Activated CD4-positive, alpha-beta T cell treated with anti-CD3 and anti-CD28 coated beads, Interleukin-2, Interleukin-6, amounts not matched to agents 100 ng/mL and 50 ng/mL, durations not matched to agents 16 hours and 8 hours (primary cell): Measurements from ENCODE around the gene G6PC3.
"Not testable (repeated sequence)": the region's sequence is repeated elsewhere in the genome, so short reads cannot be mapped to it uniquely, and the experiment has no call there.

ENCODE experiments used
- DNase-seq: peaks from one replicate; pipeline ENCODE4 v3.0.0-alpha.2; 2020

The G6PC3 gene

DNA sequence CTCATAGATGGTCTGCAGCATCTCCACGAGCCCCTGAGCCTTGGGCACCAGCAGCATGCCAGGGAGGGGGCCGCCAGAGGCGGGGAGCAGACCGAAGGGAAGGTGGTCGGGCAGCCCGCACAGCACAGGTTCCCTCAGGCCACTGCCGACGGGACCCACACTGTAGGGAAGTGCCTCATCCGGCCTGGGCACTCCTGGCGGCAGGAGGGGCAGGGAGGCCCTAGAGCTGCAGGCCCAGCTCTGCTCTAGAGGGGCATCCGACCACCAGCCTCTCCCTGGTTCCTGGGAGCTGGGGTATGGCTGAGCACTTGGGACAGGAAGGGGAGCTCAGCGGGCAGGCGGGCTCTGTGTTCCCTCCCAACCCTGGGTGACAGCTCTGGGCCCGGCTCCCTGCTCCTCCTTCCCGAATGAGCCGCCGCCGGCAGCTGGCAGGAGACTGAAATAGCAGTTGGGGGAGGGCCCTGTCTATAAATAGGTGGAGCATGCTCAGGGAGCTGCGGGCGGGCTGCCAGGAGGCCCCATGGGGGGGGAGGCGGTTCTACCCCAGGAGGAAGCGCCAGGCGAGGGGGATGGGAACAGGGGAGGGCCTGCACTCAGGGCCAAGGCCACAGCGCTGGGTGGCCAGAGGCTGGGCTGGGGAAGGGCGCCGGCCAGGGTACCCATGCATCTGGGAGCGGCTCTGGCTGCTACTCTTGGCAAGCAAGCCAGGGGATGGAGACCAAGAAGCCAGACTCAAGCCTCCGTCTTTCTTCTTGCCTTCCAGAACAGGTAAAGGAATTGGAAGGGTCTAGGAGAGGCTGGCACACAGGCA, 40.5 kb downstream of the G6PC3 start:
- DNase-seq: peak; percentile 47

DNA sequence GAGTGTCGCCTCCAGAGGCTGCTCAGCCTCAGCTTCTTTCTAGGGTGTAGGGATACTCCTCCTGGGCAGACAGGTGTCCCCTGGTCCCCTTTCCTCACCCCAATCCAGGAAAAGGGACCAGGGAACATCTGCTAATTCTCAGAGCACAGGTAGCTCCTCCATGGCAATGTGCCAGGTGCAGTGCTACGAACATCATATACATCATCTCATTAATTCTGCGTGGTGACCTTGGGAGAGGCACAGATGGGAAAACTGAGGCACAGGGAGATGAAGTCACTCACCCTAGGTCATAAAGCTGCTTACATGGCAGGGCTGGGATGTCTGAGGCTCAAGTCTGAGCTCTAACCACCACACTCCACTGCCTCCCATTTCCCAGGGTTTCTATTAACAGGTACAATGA, 41.2 kb downstream of the G6PC3 start:
- no peak for DNase-seq

DNA sequence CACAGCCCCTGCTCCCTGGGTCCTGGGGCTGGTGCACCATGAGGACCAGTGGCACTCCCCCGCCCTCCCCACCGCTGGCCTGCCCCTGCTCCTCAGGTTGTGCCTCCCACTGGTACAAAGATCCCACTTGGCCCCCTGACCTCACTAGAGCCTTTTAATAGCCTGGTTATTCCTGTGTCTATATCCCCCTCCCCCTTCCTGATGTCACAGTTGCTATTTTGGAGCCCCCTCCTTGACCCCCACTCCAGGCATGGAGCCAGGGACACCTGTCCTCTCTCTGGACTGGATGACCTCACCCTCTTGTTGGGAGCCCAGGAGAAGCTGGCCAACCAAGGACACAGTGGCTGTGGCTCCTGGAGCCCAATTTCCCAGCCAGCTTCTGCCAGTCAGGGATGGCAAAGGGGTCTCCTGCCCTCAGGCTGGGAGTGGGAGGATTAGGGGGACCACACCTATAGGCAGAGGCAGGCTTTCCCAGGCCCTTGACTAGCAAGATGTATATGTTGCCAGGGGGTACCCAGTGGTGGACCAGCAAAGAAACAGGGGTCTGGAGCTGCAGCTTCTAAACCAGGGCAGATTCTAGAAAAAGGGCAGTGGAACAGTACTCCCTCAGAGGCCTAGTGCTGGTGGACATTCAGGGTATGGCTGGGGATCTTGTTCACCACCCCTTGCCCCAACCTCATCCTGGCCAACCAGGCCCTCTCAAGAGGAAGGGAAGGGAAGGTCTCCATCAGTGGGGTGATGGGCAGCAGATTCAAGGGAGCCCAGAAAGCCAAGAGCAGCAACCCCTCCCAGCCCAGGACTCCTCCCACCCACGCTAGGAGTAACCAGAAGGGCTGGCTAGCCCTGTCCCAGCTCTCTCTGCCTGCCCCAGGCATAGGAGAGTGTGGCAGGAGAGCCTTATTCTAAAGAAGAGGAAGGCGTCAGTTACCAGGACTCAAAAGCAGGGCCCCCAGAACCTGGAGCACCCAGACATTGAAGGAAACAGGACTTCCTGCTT, 42.0 kb downstream of the G6PC3 start:
- DNase-seq: no peak

DNA sequence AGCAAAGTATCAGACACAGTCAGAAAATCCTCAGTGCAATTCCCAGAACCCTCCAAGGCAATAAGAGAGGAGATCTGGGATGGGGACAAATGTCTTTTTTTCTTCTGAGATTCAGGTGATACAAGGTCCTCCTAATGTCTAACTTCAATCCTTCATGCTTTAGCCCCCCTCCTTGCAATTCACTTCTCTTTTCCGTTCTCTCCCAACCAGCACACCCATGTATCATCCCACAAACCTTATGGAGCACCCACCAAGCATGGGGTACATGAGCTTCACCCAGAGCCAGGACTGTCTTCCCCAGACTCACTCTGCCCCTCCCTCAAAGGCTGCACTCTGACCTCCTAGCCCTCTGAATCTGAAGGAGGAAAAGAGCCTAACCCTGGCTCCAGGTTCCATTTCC, 42.8 kb downstream of the G6PC3 start:
- no peak for DNase-seq

DNA sequence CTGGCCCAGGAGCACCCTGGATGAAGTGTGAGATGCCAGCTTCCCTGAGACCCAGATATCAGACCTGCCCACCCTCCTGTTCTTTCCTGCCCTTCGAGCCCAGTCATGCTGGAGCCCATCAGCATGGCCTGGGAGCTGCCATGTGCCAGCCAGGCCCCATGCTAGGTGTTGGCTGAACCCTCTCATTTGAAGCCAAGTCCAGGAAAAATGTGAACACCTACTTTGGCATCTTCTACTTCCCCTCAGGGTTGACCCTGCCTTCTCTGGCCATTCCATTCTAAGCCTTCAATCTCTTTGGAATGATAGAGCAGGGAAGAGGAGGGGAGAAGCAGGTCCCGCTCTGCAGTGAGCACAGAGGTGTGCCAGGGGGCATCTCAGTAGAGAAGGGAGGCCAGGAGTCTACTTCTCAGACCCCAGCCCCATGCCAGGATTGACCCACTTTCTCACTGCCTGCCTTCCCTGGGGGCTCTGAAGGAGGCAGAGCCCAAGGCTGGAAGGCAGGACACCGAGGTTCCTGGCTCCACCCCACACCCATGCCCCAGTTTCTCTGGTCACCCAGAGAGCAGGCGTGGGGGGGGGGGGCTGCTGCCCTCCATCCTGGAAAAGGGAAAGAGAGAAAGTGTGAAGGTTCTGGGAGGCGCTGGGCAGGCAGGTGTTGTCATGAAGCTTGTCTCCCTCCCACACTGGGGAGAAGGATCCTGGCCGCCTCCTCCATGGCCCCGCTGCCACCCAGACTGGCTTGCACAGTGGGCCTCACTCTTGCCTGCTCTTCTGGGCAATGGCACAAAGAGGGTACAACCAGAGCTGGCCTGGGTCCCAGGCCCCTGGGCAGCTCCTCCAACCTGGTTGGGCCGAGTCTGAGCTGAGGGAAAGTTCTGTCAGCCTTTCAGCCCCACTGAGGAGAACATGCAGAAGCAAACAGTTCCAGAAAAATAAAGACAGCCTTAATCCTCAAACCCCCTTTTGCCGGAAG, 43.6 kb downstream of the G6PC3 start:
- no peak for DNase-seq

DNA sequence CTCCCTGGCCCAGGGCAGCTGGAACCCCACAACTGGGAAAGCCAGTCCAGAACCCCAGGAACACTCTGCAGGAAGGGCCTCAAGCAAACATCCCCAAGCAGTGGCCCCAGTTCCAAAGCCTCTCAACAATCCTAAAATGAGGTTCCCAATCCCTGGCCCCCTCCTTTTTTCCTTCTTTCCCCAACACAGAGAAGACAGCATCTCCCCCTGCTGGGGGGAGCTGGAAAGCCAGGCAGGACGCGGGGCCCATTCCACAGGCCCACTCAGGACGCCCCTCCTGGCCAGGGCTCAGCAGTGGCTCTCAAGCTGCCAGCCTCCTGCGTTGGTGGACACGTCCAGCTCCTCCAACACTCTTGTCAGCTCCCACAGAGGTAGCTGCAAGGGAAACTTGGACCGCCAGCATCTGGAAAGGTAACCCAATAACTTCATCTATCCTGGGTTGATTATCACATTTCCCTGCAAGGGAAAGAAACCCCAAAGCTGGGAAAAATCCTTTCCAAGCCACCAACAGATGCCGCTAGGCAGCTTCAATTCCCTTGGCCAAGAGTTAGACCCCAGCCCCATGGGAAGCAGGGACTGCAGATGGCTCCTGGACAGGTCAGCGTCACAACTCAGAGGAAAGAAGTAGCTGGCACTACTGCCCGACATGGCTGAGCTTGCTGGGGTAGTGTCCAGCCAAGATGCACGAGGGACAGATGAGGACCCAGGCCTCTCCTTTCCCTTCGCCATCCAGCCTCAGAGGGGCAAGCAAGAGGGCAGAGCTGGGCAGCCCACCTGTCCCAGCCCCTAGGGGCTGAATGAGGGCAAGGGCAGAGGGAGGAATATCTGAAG, 45.3 kb downstream of the G6PC3 start:
- peak; percentile 27 for DNase-seq

DNA sequence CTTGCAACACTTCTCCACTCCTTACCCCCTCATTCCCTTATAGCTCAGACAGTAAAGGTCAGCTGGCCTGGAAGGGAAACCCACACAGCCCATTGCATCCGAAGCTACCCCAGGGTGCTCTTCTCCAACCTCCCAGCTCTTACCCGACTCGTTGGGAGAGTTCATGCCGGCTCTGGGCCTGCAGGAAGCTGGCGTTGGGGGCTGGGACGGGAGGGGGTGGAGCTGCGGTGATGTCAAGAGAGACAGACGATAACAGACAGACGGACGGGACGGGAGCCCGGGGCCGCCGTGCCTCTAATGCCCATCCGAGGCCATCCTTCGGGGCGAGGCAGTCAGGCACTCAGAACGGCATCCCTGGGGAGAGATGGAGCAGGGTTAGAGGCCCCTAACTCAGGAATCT, 46.8 kb downstream of the G6PC3 start:
- no peak for DNase-seq

DNA sequence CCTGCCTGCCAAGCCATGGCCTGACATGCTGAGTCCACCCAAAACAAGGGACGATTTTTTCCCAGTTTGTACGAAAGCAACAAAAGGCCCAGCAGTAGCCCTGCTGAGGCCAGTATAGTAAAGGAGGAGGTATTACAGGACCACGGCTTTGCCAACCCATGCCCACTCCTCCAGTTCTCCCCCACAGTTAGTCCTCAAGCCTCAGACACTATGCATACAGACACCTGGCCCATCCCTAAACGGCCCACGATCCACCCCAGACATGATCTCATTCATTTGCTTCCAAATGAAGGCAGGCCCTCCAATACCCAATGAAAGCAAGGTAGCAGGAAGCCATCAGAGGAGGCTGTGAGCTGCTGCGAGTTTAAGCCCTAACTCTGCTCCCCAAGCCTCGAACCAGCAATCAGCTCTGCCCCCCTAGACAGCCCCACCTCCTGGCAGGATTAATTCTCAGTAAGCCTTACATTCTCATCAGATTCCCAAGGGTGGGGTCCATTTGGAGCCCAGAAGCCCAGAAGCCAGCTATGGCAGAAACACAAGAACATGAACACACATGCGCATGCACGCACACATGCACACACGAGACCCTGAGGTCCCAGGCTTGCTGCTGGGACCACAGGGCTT, 48.0 kb downstream of the G6PC3 start:
- DNase-seq: no peak

DNA sequence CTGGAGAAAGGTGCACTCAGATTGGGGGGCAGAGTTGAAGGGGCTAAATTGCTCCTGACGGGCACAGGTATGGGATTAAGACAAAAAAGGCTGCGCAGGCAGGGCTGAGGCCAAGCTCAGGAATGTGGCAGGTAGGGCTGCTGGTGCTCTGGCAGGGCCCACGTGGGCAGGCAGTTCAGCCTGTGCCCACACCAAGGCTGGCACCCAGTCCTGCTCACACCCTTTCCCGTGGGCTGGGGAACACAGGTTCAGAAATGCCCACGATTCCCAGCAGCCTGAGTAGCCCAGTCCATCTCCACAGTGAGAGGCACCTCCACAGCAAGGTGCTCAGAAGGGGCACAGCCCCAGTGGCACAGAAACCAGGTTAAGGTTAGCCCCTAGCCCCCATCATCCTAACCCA, 48.5 kb downstream of the G6PC3 start:
- DNase-seq: no peak

DNA sequence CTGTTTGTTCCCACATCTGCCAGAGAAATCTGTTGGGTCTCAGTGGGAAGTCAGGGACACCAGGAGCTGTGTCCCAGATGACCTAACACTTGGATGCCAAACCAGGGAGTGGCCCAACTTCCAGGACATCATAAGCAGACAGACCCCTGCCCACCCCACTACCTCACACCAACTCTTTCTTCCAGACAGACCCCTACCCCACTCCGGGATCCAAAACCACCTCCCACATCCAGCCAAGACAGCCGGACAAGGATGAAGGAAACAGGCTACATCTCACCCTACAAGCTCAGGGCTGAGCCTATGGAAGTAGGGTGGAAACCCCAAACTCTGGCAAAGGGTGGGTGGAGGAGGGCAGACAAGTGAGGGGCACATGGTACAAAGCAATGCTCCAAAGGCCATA, 49.3 kb downstream of the G6PC3 start:
- DNase-seq: no peak

DNA sequence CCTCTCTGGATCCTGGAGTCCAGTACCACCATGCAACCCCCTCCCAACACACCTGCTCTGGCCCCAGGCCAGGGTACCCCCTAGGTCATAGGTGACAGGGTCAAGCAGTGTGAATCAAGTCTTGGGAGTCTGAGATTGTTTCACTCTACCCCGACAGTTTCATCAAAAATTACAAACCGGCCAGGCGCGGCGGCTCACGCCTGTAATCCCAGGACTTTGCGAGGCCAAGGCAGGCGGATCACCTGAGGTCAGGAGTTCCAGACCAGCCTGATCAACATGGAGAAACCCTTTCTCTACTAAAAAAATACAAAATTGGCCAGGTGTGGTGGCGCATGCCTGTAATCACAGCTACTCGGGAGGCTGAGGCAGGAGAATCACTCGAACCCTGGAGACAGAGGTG, 49.7 kb downstream of the G6PC3 start:
- not testable (repeated sequence) for DNase-seq

DNA sequence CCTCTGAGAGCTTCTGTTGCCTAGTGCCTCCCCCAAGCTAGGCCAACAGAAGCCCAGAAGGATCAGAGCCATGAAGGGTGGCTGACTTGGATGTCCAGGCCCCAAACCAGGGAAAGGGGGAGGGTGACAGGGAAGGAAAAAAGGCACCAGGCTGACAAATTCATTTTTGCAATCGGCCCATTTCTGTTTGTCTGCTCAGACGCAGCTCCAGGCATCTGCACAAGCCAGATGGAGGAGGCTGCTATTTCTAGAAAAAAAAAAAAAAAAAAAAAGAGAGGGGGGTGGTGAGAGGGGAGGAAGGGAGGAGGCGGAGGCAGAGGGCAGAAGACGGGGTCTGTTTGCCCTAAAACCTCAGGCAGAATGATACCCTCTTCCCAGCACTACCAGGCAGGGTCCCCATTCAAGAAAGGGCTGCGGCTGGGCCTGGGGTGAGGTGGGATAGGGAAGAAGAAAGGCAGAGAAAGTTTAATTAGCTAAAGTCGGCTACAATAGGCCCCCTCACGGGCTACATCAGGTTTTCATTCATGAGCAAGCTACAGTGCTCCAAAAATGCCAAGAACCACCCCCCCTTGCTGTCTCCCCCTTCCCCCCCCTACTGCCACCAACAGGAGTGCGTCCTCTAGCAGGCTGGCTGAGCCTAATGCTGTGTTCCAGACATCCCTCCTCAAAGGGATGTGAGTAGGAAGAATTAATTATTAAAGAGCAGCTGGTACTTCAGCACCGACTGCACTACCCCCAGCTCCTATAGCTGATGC, 50.5 kb downstream of the G6PC3 start:
- no peak for DNase-seq

DNA sequence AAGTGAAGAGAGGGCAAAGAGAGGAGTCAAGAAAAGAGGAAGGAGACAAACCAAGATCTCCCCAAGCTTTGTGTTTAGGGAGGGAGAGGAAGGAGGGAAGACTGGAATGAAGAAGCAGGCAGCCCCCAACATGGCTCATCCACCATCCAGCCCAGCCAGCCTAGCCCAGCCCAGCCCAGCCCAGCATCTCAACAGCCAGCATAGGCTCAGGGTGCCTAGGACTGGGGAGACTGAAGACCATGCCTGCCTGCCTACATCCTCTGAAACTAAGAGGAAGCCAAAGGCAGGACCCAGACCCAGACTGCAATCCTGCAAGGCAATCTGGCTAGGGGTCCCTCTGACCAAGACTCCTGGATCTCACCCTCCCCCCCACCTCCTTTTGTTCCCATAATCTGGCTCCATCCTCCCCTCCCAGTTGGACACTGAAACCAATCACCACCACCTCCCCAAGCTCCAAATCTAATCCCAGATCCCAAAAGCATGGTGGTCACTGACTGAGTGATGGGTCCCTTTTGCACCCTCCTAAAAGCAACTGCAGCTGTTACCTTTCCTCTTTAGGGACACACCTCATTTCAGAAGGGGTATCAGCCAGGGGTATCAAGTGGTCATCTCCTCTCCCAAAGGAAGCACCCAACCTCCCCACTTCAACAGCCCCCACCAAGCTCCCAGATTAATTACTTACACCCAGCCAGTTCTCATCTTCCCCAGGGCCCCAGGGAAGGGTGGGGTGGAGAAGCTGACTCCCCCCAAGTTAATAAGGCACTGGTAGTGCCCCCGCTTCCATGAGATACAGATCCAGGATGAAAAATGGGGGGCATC, 51.7 kb downstream of the G6PC3 start:
- DNase-seq: no peak

DNA sequence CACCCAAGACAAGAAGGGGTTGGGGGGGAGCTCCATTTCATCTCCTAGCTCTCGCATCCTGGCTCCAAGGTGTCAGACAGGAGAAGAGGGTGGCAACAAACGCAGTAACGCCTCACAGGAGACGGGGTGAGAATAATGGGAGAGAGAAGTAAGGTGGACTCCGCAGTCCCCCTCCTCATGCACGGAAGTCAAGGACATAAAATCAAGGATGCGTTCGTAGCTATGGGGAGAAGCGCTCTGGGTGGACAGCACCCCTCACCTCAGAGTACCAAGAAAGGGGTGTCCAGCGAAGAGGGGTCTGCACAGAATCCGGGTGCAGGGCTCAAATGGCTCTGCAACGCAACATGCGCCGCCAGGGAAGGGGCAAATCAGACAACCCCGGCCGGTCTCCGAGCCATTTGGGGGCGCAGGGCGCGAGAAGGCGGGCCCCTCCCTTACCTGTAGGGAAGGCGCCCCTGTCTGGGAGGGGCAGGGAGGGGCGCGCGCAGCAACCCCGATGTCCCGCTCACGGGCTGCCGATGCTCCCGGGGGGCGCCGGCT, 52.4 kb downstream of the G6PC3 start:
- no peak for DNase-seq

DNA sequence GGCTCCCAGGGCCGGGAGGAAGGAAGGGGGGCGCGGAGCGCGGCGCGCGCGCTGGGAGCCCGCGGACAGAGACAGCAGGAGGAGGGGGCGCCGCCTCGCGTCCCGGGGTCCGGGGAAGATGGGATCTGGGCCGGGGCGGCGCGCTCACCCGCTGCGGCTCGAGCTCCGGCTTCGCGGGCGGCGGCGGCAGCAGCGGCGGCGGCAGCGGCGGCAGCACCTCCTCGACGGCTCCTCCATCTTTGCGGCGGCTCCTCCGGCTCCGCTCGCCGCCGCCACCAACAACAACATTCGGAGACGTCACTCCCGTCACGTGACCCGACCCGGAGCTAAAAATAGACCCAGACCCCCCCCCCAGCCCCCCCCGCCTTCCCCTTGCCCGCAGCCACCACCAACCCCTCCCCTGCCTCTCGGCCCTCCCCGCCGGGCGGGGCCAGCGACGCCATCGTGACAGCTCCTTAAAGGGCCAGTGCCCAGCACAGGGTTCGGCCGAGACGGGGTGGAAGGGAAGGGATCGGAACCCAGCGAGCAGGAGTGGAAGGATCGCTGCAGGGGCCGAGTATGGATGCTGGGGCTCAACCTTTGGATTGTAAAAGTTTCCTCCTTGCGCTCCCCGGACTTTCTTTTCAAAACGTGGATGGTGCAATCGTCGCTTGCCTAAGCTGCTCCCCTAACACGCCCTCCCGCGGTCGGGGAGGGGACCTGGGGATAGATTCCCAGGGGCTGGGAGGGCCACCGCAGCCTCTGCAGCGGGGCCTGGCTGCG, 53.0 kb downstream of the G6PC3 start, which contains the start of gene HDAC5:
TSS of gene HDAC5 (minus strand) at position 286 of the 762 bp plus-strand sequence. CDS start 6,126 bp downstream, outside the sequence.
- DNase-seq: peak; percentile 97

DNA sequence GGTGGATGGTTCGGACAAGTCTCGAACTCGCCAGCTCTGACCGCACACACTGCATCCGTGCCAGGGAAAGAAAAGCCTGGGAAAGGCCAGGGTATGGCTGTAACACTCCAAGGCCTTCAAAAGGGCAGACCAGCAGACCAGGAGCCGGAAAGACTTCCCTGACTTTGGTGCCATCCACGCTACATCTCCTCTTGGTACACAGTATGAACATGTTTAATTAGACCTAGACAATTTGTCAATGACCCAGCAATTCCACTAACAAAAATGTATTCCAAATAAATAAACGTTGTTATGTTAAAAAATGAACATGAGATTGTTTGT, 53.5 kb downstream of the G6PC3 start:
- DNase-seq: no peak
